ENCODE measurements around the gene ATRN.
A peak's percentile ranks its signal among the peaks of the same experiment; 100 is the strongest.

The ATRN gene

GRCh38 chr20:3559231-3559630 lies 88.4 kb downstream of the ATRN start:
- no peak for TF ChIP-seq CTCF (IDR thresholded peaks at IDR 0.05; ENCODE audit: low read depth, low read length)
- no peak for DNase-seq (ENCODE audit: extremely low read depth, low read depth)

GRCh38 chr20:3559637-3560036 lies 88.8 kb downstream of the ATRN start:
- TF ChIP-seq CTCF (IDR thresholded peaks at IDR 0.05; ENCODE audit: low read depth, low read length), result no peak
- DNase-seq (ENCODE audit: extremely low read depth, low read depth), result no peak

GRCh38 chr20:3560162-3560561 lies 89.3 kb downstream of the ATRN start:
- no peak for TF ChIP-seq CTCF (IDR thresholded peaks at IDR 0.05; ENCODE audit: low read depth, low read length)
- DNase-seq (ENCODE audit: extremely low read depth, low read depth), result no peak

GRCh38 chr20:3560578-3560977 lies 89.8 kb downstream of the ATRN start:
- no peak for DNase-seq (ENCODE audit: extremely low read depth, low read depth)
- TF ChIP-seq CTCF (IDR thresholded peaks at IDR 0.05; ENCODE audit: low read depth, low read length), result no peak

- no peak for DNase-seq (ENCODE audit: extremely low read depth, low read depth)
- TF ChIP-seq CTCF (IDR thresholded peaks at IDR 0.05; ENCODE audit: low read depth, low read length), result no peak
Observed at GRCh38 chr20:3563133-3563532, 92.3 kb downstream of the ATRN start.

- peak; percentile 80 for TF ChIP-seq CTCF (IDR thresholded peaks at IDR 0.05; ENCODE audit: low read depth, low read length)
- DNase-seq (ENCODE audit: extremely low read depth, low read depth), result peak; percentile 20
Observed at GRCh38 chr20:3563548-3564177, 92.8 kb downstream of the ATRN start.

GRCh38 chr20:3565851-3566250 lies 95.0 kb downstream of the ATRN start:
- TF ChIP-seq CTCF (IDR thresholded peaks at IDR 0.05; ENCODE audit: low read depth, low read length), result no peak
- DNase-seq (ENCODE audit: extremely low read depth, low read depth), result no peak
